HCT116 (cell line): ENCODE data around the gene CFAP107. TPM values are rescaled to one million over a fixed set of nuclear protein-coding genes. Genes with fewer than 3 reads are reported as not detected.

ENCODE experiments used
- ATAC-seq: fragments of 200-7000 bp; cut with Tn5 transposase; 2 replicates; pipeline ENCODE4 v1.9.1; 2020; ENCODE audit warnings: mild to moderate bottlenecking, moderate library complexity
- BruUV-seq: library from RNA; stranded (reverse); fragments of 400-500 nt; replicated peaks from 2 replicates; lab custom pipeline; 2021; lab: Mats Ljungman, UMichigan
- CTCF ChIA-PET: fragments of 300-600 bp; sonication (Branson Sonifier 250); formaldehyde crosslinking; loops from one replicate; lab custom pipeline; 2021; ENCODE audit warnings: antibody characterized with exemption; lab: Charles Lee
- POLR2A ChIA-PET: fragments of 300-600, 350-600 bp; sonication (Branson Sonifier 250); formaldehyde crosslinking; loops from one replicate; lab custom pipeline; 2021; ENCODE audit warnings: antibody characterized with exemption; lab: Charles Lee
- RAD21 ChIA-PET, 2 experiments: fragments of 300-600 bp; sonication (Branson Sonifier 250); formaldehyde crosslinking; loops; one replicate each; lab custom pipeline; 2023; ENCODE audit warnings: low total read pairs in 2 of 2; ENCODE audit not compliant: uncharacterized antibody in 2 of 2, unreplicated experiment in 2 of 2, low non-redundant PET in 1 of 2; lab: Charles Lee
- DNase-seq: peaks from one replicate; pipeline ENCODE4 v3.0.0-alpha.2; 2010; ENCODE audit warnings: low read depth, low spot score
- H2AFZ ChIP-seq: fragments of 200-600 bp; shearing (Covaris generic), sonication (generic); 2 replicates; pipeline ENCODE4 v1.6.1; 2017; ENCODE audit warnings: low read depth, mixed run types, mixed read lengths, antibody characterized with exemption, low read length; ENCODE audit not compliant: poor library complexity, severe bottlenecking
- H3K27ac ChIP-seq: 2 replicates; pipeline ENCODE4 v1.5.1; 2012; ENCODE audit warnings: low read depth, low read length
- H3K27me3 ChIP-seq: fragments of 200-600 bp; sonication (generic); 2 replicates; pipeline ENCODE4 v1.6.1; 2016; ENCODE audit warnings: mixed run types, low read length, mixed read lengths; ENCODE audit not compliant: insufficient read depth
- H3K36me3 ChIP-seq, 2 experiments: fragments of 200-500 bp in 1 of 2; fragments of 200-600 bp in 1 of 2; sonication (Bioruptor generic) in 1 of 2; sonication (generic) in 1 of 2; 2 replicates each; pipeline versions ENCODE4 v1.5.1 to v1.6.1; 2014 to 2016; ENCODE audit warnings: low read length in 2 of 2, inconsistent platforms in 1 of 2, mixed read lengths in 1 of 2, mixed run types in 1 of 2; ENCODE audit not compliant: insufficient read depth in 2 of 2, control insufficient read depth in 1 of 2
- H3K4me1 ChIP-seq, 2 experiments: fragments of 200-600 bp in 1 of 2; sonication (generic) in 1 of 2; 2 replicates each; pipeline versions ENCODE4 v1.5.1 to v1.6.1; 2012 to 2017; ENCODE audit warnings: low read length in 2 of 2, inconsistent platforms in 1 of 2, mild to moderate bottlenecking in 1 of 2, mixed read lengths in 1 of 2, mixed run types in 1 of 2, moderate library complexity in 1 of 2; ENCODE audit not compliant: insufficient read depth in 2 of 2, control insufficient read depth in 1 of 2
- H3K4me2 ChIP-seq: fragments of 200-600 bp; sonication (generic); 2 replicates; pipeline ENCODE4 v1.6.1; 2017; ENCODE audit warnings: mixed run types, low read length, mixed read lengths
- H3K4me3 ChIP-seq, 2 experiments: fragments of 200-600 bp in 1 of 2; sonication (generic) in 1 of 2; replicated peaks in 1 of 2; 2 replicates each; pipeline ENCODE4 v1.5.1; 2011 to 2016; ENCODE audit warnings: low read length in 2 of 2, control low read depth in 1 of 2, low read depth in 1 of 2, mild to moderate bottlenecking in 1 of 2, mixed read lengths in 1 of 2, mixed run types in 1 of 2
- H3K79me2 ChIP-seq: fragments of 200-600 bp; sonication (generic); 2 replicates; pipeline ENCODE4 v1.6.1; 2017; ENCODE audit warnings: mild to moderate bottlenecking, mixed run types, low read length, moderate library complexity, mixed read lengths; ENCODE audit not compliant: insufficient read depth
- H3K9ac ChIP-seq: fragments of 200-600 bp; sonication (generic); 2 replicates; pipeline ENCODE4 v1.6.1; 2016; ENCODE audit warnings: low read length, mixed read lengths
- H3K9me2 ChIP-seq: fragments of 200-600 bp; sonication (generic), shearing (Covaris generic); 2 replicates; pipeline ENCODE4 v1.6.1; 2017; ENCODE audit warnings: mixed run types, mild to moderate bottlenecking, moderate library complexity; ENCODE audit not compliant: insufficient read depth
- H3K9me3 ChIP-seq, 2 experiments: fragments of 200-500 bp in 1 of 2; fragments of 200-600 bp in 1 of 2; sonication (Bioruptor generic) in 1 of 2; sonication (generic) in 1 of 2; 2 replicates each; pipeline ENCODE4 v1.6.1; 2014 to 2017; ENCODE audit warnings: low read length in 2 of 2, mixed read lengths in 2 of 2, inconsistent platforms in 1 of 2, low read depth in 1 of 2, mild to moderate bottlenecking in 1 of 2, mixed run types in 1 of 2, moderate library complexity in 1 of 2; ENCODE audit not compliant: control insufficient read depth in 1 of 2, insufficient read depth in 1 of 2
- H4K20me1 ChIP-seq: fragments of 200-600 bp; sonication (generic), shearing (Covaris generic); 2 replicates; pipeline ENCODE4 v1.6.1; 2017; ENCODE audit warnings: mixed run types, mild to moderate bottlenecking, moderate library complexity; ENCODE audit not compliant: insufficient read depth
- ATF3 ChIP-seq: IDR thresholded peaks from 2 replicates; pipeline ENCODE4 v1.6.1; 2012
- EGR1 ChIP-seq: IDR thresholded peaks from 2 replicates; pipeline ENCODE4 v1.6.1; 2012; ENCODE audit warnings: low read depth
- ELF1 ChIP-seq: IDR thresholded peaks from 2 replicates; pipeline ENCODE4 v1.6.1; 2012; ENCODE audit warnings: low read depth, borderline replicate concordance
- FOSL1 ChIP-seq: IDR thresholded peaks from 2 replicates; pipeline ENCODE4 v1.6.1; 2012; ENCODE audit warnings: low read depth
- JUND ChIP-seq: IDR thresholded peaks from 2 replicates; pipeline ENCODE4 v1.6.1; 2012
- RAD21 ChIP-seq: IDR thresholded peaks from 2 replicates; pipeline ENCODE4 v1.6.1; 2012; ENCODE audit warnings: low read depth, mild to moderate bottlenecking
- SIN3A ChIP-seq: IDR thresholded peaks from 2 replicates; pipeline ENCODE4 v1.6.1; 2012; ENCODE audit warnings: low read depth
- SP1 ChIP-seq: IDR thresholded peaks from 2 replicates; pipeline ENCODE4 v1.6.1; 2012; ENCODE audit warnings: low read depth
- SRF ChIP-seq: IDR thresholded peaks from 2 replicates; pipeline ENCODE4 v1.6.1; 2012; ENCODE audit warnings: low read depth
- YY1 ChIP-seq: IDR thresholded peaks from 2 replicates; pipeline ENCODE4 v1.6.1; 2011; ENCODE audit warnings: low read length, low read depth, moderate library complexity, mild to moderate bottlenecking; ENCODE audit not compliant: insufficient replicate concordance; ENCODE audit errors: extremely low read depth
- ZNF274 ChIP-seq: fragments of 200-500 bp; sonication (Bioruptor generic); IDR thresholded peaks from 2 replicates; pipeline ENCODE4 v1.6.1; 2014; ENCODE audit warnings: mild to moderate bottlenecking, low read depth, low read length, inconsistent platforms
- intact Hi-C: fragments of 100-400 bp; cut with micrococcal nuclease; formaldehyde crosslinking; loops from 2 replicates; pipeline ENCODE4 v1.10.0; 2022
- total RNA-seq: library from RNA; stranded (reverse); gene quantifications from one replicate; pipeline ENCODE4 v1.2.1, GENCODE V29; 2021; ENCODE audit not compliant: unreplicated experiment
- TF ChIP-seq, protein P1 (sequence below): IDR thresholded peaks from 2 replicates; pipeline ENCODE4 v1.6.1; 2011; ENCODE audit warnings: mild to moderate bottlenecking, low read length, moderate library complexity; ENCODE audit not compliant: insufficient replicate concordance; ENCODE audit errors: extremely low read depth
- TF ChIP-seq, protein P2 (sequence below), 3 experiments: fragments of 200-600 bp in 1 of 3; sonication (generic) in 1 of 3; IDR thresholded peaks in 2 of 3; conservative IDR thresholded peaks in 1 of 3; 2 replicates each; pipeline ENCODE4 v1.5.1; 2012 to 2017; ENCODE audit warnings: low read depth in 2 of 3, low read length in 2 of 3, antibody characterized with exemption in 1 of 3, borderline replicate concordance in 1 of 3, control low read depth in 1 of 3, mild to moderate bottlenecking in 1 of 3, mixed read lengths in 1 of 3, mixed run types in 1 of 3, moderate library complexity in 1 of 3; ENCODE audit not compliant: insufficient read depth in 1 of 3
- TF ChIP-seq, protein P3 (sequence below): IDR thresholded peaks from 2 replicates; pipeline ENCODE4 v1.6.1; 2012; ENCODE audit warnings: low read depth

CFAP107 gene
- total RNA-seq, 1 experiment from 2014 or later, result not detected

GRCh38 chr1:12799730-12800129 is 53.7 kb downstream of the CFAP107 start:
- POLR2A ChIA-PET, result no interaction called here
- RAD21 ChIA-PET, result no interaction called here

More at GRCh38 chr1:12799730-12800129, 53.7 kb downstream of the CFAP107 start:
- no peaks in the 10 kb centered on the region for H4K20me1 ChIP-seq
- no peak overlapping the region for H3K4me3 ChIP-seq
- BruUV-seq, result no TSS peak
- intact Hi-C loops, result loop anchor here (10.0 kb wide), 1 partner anchor 555 kb away; no protein-coding TSS in a partner anchor
- H3K36me3 ChIP-seq, result no peaks in the 10 kb centered on the region
- H3K9me3 ChIP-seq, result no peaks in the 10 kb centered on the region
- no peak overlapping the region for H3K27ac ChIP-seq
- CTCF ChIA-PET, result no interaction called here
- TF ChIP-seq JUND (no peak), ELF1 (no peak), SRF (no peak), RAD21 (no peak), EGR1 (no peak), ATF3 (no peak), YY1 (no peak), SIN3A (no peak), FOSL1 (no peak), ZNF274 (no peak), SP1 (no peak)
- TF ChIP-seq, protein P1, sequence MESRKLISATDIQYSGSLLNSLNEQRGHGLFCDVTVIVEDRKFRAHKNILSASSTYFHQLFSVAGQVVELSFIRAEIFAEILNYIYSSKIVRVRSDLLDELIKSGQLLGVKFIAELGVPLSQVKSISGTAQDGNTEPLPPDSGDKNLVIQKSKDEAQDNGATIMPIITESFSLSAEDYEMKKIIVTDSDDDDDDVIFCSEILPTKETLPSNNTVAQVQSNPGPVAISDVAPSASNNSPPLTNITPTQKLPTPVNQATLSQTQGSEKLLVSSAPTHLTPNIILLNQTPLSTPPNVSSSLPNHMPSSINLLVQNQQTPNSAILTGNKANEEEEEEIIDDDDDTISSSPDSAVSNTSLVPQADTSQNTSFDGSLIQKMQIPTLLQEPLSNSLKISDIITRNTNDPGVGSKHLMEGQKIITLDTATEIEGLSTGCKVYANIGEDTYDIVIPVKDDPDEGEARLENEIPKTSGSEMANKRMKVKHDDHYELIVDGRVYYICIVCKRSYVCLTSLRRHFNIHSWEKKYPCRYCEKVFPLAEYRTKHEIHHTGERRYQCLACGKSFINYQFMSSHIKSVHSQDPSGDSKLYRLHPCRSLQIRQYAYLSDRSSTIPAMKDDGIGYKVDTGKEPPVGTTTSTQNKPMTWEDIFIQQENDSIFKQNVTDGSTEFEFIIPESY, result no peak
- TF ChIP-seq, protein P2, sequence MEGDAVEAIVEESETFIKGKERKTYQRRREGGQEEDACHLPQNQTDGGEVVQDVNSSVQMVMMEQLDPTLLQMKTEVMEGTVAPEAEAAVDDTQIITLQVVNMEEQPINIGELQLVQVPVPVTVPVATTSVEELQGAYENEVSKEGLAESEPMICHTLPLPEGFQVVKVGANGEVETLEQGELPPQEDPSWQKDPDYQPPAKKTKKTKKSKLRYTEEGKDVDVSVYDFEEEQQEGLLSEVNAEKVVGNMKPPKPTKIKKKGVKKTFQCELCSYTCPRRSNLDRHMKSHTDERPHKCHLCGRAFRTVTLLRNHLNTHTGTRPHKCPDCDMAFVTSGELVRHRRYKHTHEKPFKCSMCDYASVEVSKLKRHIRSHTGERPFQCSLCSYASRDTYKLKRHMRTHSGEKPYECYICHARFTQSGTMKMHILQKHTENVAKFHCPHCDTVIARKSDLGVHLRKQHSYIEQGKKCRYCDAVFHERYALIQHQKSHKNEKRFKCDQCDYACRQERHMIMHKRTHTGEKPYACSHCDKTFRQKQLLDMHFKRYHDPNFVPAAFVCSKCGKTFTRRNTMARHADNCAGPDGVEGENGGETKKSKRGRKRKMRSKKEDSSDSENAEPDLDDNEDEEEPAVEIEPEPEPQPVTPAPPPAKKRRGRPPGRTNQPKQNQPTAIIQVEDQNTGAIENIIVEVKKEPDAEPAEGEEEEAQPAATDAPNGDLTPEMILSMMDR (IDR thresholded peaks at IDR 0.05 in 2 of 3, conservative IDR thresholded peaks at IDR 0.05 in 1 of 3; ENCODE audit: borderline replicate concordance in 1 of 3, insufficient read depth in 1 of 3, low read depth in 2 of 3, low read length in 2 of 3), result no peak
- TF ChIP-seq, protein P3, sequence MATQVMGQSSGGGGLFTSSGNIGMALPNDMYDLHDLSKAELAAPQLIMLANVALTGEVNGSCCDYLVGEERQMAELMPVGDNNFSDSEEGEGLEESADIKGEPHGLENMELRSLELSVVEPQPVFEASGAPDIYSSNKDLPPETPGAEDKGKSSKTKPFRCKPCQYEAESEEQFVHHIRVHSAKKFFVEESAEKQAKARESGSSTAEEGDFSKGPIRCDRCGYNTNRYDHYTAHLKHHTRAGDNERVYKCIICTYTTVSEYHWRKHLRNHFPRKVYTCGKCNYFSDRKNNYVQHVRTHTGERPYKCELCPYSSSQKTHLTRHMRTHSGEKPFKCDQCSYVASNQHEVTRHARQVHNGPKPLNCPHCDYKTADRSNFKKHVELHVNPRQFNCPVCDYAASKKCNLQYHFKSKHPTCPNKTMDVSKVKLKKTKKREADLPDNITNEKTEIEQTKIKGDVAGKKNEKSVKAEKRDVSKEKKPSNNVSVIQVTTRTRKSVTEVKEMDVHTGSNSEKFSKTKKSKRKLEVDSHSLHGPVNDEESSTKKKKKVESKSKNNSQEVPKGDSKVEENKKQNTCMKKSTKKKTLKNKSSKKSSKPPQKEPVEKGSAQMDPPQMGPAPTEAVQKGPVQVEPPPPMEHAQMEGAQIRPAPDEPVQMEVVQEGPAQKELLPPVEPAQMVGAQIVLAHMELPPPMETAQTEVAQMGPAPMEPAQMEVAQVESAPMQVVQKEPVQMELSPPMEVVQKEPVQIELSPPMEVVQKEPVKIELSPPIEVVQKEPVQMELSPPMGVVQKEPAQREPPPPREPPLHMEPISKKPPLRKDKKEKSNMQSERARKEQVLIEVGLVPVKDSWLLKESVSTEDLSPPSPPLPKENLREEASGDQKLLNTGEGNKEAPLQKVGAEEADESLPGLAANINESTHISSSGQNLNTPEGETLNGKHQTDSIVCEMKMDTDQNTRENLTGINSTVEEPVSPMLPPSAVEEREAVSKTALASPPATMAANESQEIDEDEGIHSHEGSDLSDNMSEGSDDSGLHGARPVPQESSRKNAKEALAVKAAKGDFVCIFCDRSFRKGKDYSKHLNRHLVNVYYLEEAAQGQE, result no peak
- no peaks in the 10 kb centered on the region for H3K4me1 ChIP-seq
- no peak for DNase-seq
- no peak overlapping the region for H2AFZ ChIP-seq
- H3K9ac ChIP-seq, result no peak overlapping the region
- H3K27me3 ChIP-seq, result no peaks in the 10 kb centered on the region; the same call in 1 of the 2 replicates
- no peak for ATAC-seq
- H3K9me2 ChIP-seq, result no peaks in the 10 kb centered on the region
- no peak overlapping the region for H3K4me2 ChIP-seq
- no peaks in the 10 kb centered on the region for H3K79me2 ChIP-seq
